Esophagus muscularis mucosa (tissue), 4 donors: ENCODE measurements around the gene BMP2K.

Experiments
- CTCF ChIP-seq, 3 experiments: fragments of 200-600 bp in 2 of 3; fragments of 450-650 bp in 1 of 3; sonication (generic) in 2 of 3; IDR thresholded peaks; one replicate each; pipeline ENCODE4 v1.5.1; 2017 to 2019; ENCODE audit warnings: antibody characterized with exemption in 3 of 3, mild to moderate bottlenecking in 2 of 3, moderate library complexity in 1 of 3
- EP300 ChIP-seq: sonication (generic); formaldehyde crosslinking; IDR thresholded peaks from one replicate; pipeline ENCODE4 v1.6.1; 2017; ENCODE audit warnings: antibody characterized with exemption
- POLR2A ChIP-seq: fragments of 450-650 bp; IDR thresholded peaks from one replicate; pipeline ENCODE4 v1.6.1; 2017; ENCODE audit warnings: antibody characterized with exemption, moderate library complexity, mild to moderate bottlenecking, low read depth
- POLR2AphosphoS5 ChIP-seq, 2 donors: sonication (generic); formaldehyde crosslinking; IDR thresholded peaks; one replicate each; pipeline ENCODE4 v1.6.1; 2017; ENCODE audit warnings: antibody characterized with exemption in 2 of 2

DNA sequence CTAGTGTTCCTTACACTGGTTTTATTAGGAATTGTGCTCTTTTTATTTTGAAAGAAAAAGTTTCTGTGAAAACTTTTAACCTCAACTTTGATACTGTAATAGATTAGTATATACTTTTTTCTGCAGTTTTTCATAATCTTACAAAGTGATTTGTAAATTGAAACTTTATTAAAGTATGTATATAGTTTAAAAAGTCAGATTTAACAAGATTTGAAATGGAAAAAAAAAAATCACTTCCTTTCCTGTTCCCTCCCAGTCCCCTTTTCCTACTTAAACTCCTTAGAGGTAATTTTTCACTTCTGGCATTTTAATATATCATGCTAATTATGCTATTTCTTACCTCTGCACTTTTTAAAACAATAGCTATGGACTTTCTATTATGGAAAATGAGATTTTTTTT is 113.8 kb downstream of the BMP2K start:
- TF ChIP-seq POLR2A (no peak), CTCF (IDR thresholded peaks at IDR 0.05) (no peak), EP300 (no peak), POLR2AphosphoS5 (IDR thresholded peaks at IDR 0.05) (no peak)
